Keratinocyte (primary cell): ENCODE results near the gene UMAD1. TPM values are rescaled to one million over a fixed set of nuclear protein-coding genes. Genes with fewer than 3 reads are reported as not detected.

Experiments
- DNase-seq: peaks from one replicate; pipeline ENCODE4 v3.0.0-alpha.2; 2011; ENCODE audit warnings: low read depth, missing footprints, low spot score
- FAIRE-seq: peaks from 2 replicates; lab custom pipeline; 2011; peaks lifted over from hg19 to GRCh38; lab: Jason Lieb, UNC
- H2AFZ ChIP-seq: 2 replicates; pipeline ENCODE4 v1.6.0; 2012; ENCODE audit warnings: low read length, control low read depth, inconsistent platforms; ENCODE audit not compliant: control insufficient read depth
- H3K27ac ChIP-seq: 2 replicates; pipeline ENCODE4 v1.5.1; 2011; ENCODE audit warnings: low read length; ENCODE audit not compliant: control insufficient read depth, insufficient read depth
- H3K27me3 ChIP-seq: 3 replicates; pipeline ENCODE4 v1.6.0; 2011; ENCODE audit warnings: low read length; ENCODE audit not compliant: control insufficient read depth, insufficient read depth; ENCODE audit errors: extremely low read depth
- H3K36me3 ChIP-seq, 2 experiments: 2 replicates in 1 of 2; 3 replicates in 1 of 2; pipeline ENCODE4 v1.5.1; 2011; ENCODE audit warnings: low read length in 2 of 2, mild to moderate bottlenecking in 1 of 2; ENCODE audit not compliant: control insufficient read depth in 2 of 2, insufficient read depth in 2 of 2; ENCODE audit errors: extremely low read depth in 1 of 2
- H3K4me1 ChIP-seq: 3 replicates; pipeline ENCODE4 v1.5.1; 2011; ENCODE audit warnings: low read length; ENCODE audit not compliant: control insufficient read depth, insufficient read depth; ENCODE audit errors: extremely low read depth
- H3K4me2 ChIP-seq: 3 replicates; pipeline ENCODE4 v1.6.0; 2011; ENCODE audit warnings: low read depth, low read length; ENCODE audit not compliant: control insufficient read depth, insufficient read depth; ENCODE audit errors: extremely low read depth
- H3K4me3 ChIP-seq, 3 experiments: fragments of 200-600 bp in 1 of 3; sonication (generic) in 1 of 3; 2 replicates in 2 of 3; 3 replicates in 1 of 3; pipeline ENCODE4 v1.5.1; 2011 to 2016; ENCODE audit warnings: low read length in 3 of 3, mild to moderate bottlenecking in 3 of 3, control low read depth in 2 of 3, inconsistent platforms in 1 of 3, low read depth in 1 of 3, mixed read lengths in 1 of 3, mixed run types in 1 of 3, moderate library complexity in 1 of 3; ENCODE audit not compliant: control insufficient read depth in 2 of 3, insufficient read depth in 2 of 3; ENCODE audit errors: extremely low read depth in 1 of 3
- H3K79me2 ChIP-seq: 2 replicates; pipeline ENCODE4 v1.6.0; 2012; ENCODE audit warnings: low read length; ENCODE audit not compliant: control insufficient read depth, insufficient read depth
- H3K9ac ChIP-seq: 3 replicates; pipeline ENCODE4 v1.6.0; 2011; ENCODE audit warnings: low read length; ENCODE audit not compliant: control insufficient read depth, insufficient read depth; ENCODE audit errors: extremely low read depth
- H3K9me1 ChIP-seq: 3 replicates; pipeline ENCODE4 v1.6.0; 2011; ENCODE audit warnings: low read length; ENCODE audit not compliant: control insufficient read depth, insufficient read depth; ENCODE audit errors: extremely low read depth
- H3K9me3 ChIP-seq: 2 replicates; pipeline ENCODE4 v1.5.1; 2012; ENCODE audit warnings: low read depth, low read length; ENCODE audit not compliant: control insufficient read depth
- H4K20me1 ChIP-seq: 3 replicates; pipeline ENCODE4 v1.6.0; 2011; ENCODE audit warnings: low read length; ENCODE audit not compliant: control insufficient read depth, insufficient read depth; ENCODE audit errors: extremely low read depth
- CTCF ChIP-seq, 3 experiments: IDR thresholded peaks in 1 of 3; conservative IDR thresholded peaks in 1 of 3; optimal IDR thresholded peaks in 1 of 3; 2 replicates in 2 of 3; 3 replicates in 1 of 3; pipeline versions ENCODE3 to v1.5.1; 2011; ENCODE audit warnings: low read length in 3 of 3, mild to moderate bottlenecking in 3 of 3, moderate library complexity in 2 of 3, control low read depth in 1 of 3, inconsistent platforms in 1 of 3; ENCODE audit not compliant: insufficient read depth in 2 of 3; ENCODE audit errors: extremely low read depth in 1 of 3
- EZH2 ChIP-seq: IDR thresholded peaks from one replicate; pipeline ENCODE4 v1.6.1; 2012; ENCODE audit warnings: inconsistent platforms, mild to moderate bottlenecking, low read length, moderate library complexity
- dilution Hi-C: fragments of 300-500 bp; cut with MboI; formaldehyde crosslinking; loops from one replicate; pipeline ENCODE4 v1.7.0; 2020; ENCODE audit warnings: low sequenced_read_pairs; ENCODE audit not compliant: extremely low pct_ligation_motif_present
- polyA plus RNA-seq, 5 experiments: library from polyadenylated mRNA; depleted of rRNA in 3 of 5; stranded (reverse) in 3 of 5; stranded (forward) in 1 of 5; unstranded in 1 of 5; fragments of >200 nt; gene quantifications; 1 replicate in 1 of 5; 2 replicates in 3 of 5; 3 replicates in 1 of 5; pipeline versions ENCODE4 v1.2.1 to v1.2.3, GENCODE V29; 2011 to 2012; ENCODE audit warnings: missing spikeins in 2 of 5, low read depth in 1 of 5, low replicate concordance in 1 of 5

UMAD1 gene
- polyA plus RNA-seq, 1 donor (not counting 4 experiments of a cell fraction or from before 2014, with no cell fraction given): 18.2 TPM

GRCh38 chr7:7696458-7697119, 56.0 kb downstream of the UMAD1 start:
- dilution Hi-C loops: no loop called here
- Histone ChIP-seq H3K27ac (no peak overlapping the region), H3K27me3 (no peaks in the 10 kb centered on the region), H3K79me2 (no peaks in the 10 kb centered on the region), H3K4me2 (peak overlapping the region; percentile 1), H2AFZ (no peak overlapping the region), H3K4me3 (no peak overlapping the region), H3K9ac (no peak overlapping the region), H3K36me3 (no peaks in the 10 kb centered on the region), H3K9me1 (no peaks in the 10 kb centered on the region), H4K20me1 (no peaks in the 10 kb centered on the region), H3K9me3 (no peaks in the 10 kb centered on the region), H3K4me1 (peaks cover 10% of the 10 kb centered on the region)
- no peak for DNase-seq
- peak; percentile 76 for FAIRE-seq
- TF ChIP-seq EZH2 (no peak), CTCF (optimal IDR thresholded peaks at IDR 0.05 in 1 of 3, IDR thresholded peaks at IDR 0.05 in 1 of 3, conservative IDR thresholded peaks at IDR 0.05 in 1 of 3; ENCODE audit: extremely low read depth in 1 of 3, insufficient read depth in 2 of 3, low read length in 3 of 3) (no peak)

- H3K27me3 ChIP-seq: no peaks in the 10 kb centered on the region
Observed at GRCh38 chr7:7698930-7699329, 58.4 kb downstream of the UMAD1 start.

More at GRCh38 chr7:7698930-7699329, 58.4 kb downstream of the UMAD1 start:
- no peak overlapping the region for H2AFZ ChIP-seq
- DNase-seq: no peak
- H3K4me3 ChIP-seq: no peak overlapping the region
- H3K36me3 ChIP-seq: no peaks in the 10 kb centered on the region
- no peaks in the 10 kb centered on the region for H3K79me2 ChIP-seq
- no peak overlapping the region for H3K4me2 ChIP-seq
- no peak overlapping the region for H3K9ac ChIP-seq
- no peaks in the 10 kb centered on the region for H4K20me1 ChIP-seq
- peaks cover 5% of the 10 kb centered on the region for H3K4me1 ChIP-seq
- TF ChIP-seq EZH2: no peak
- TF ChIP-seq CTCF (optimal IDR thresholded peaks at IDR 0.05 in 1 of 3, IDR thresholded peaks at IDR 0.05 in 1 of 3, conservative IDR thresholded peaks at IDR 0.05 in 1 of 3; ENCODE audit: extremely low read depth in 1 of 3, insufficient read depth in 2 of 3, low read length in 3 of 3): no peak
- H3K9me3 ChIP-seq: no peaks in the 10 kb centered on the region
- no peaks in the 10 kb centered on the region for H3K9me1 ChIP-seq
- no peak overlapping the region for H3K27ac ChIP-seq
- no peak for FAIRE-seq
- dilution Hi-C loops: no loop called here
